HepG2 (cell line): Measurements from ENCODE around the gene TSPAN3. TPM values are rescaled to one million over a fixed set of nuclear protein-coding genes. Genes with fewer than 3 reads are reported as not detected.

Experiments used
- ATAC-seq: fragments of 200-7000 bp; cut with Tn5 transposase; 3 replicates; pipeline ENCODE4 v1.9.1; 2020; ENCODE audit warnings: mild to moderate bottlenecking, moderate library complexity
- BruUV-seq: library from RNA; stranded (reverse); fragments of 400-500 nt; replicated peaks from 2 replicates; lab custom pipeline; 2021; lab: Mats Ljungman, UMichigan
- CTCF ChIA-PET: fragments of 300-600 bp; formaldehyde crosslinking; extraction: SDS; loops from one replicate; lab custom pipeline; 2021; ENCODE audit warnings: low total read pairs, inconsistent platforms, low intra/inter-chr PET ratio; lab: Yijun Ruan, JAX
- POLR2A ChIA-PET: fragments of 350-600 bp; sonication (Branson Sonifier 250); formaldehyde crosslinking; loops from one replicate; lab custom pipeline; 2020; ENCODE audit warnings: antibody characterized with exemption, inconsistent platforms; lab: Yijun Ruan, JAX
- DNase-seq: peaks from one replicate; pipeline ENCODE4 v3.0.0-alpha.2; 2015; ENCODE audit warnings: low spot score
- FAIRE-seq: peaks from 3 replicates; lab custom pipeline; 2011; peaks lifted over from hg19 to GRCh38; lab: Jason Lieb, UNC
- H2AFZ ChIP-seq: one replicate; pipeline ENCODE4 v1.6.1; 2011; ENCODE audit warnings: low read length, inconsistent platforms
- H3K27ac ChIP-seq: fragments of 300-600 bp; 3 replicates; pipeline ENCODE4 v1.8.0; 2011; ENCODE audit warnings: mixed run types, mild to moderate bottlenecking, mixed read lengths, low read length, inconsistent platforms; ENCODE audit not compliant: insufficient read depth; ENCODE audit errors: extremely low read length
- H3K27me3 ChIP-seq, 2 experiments: fragments of 200-600 bp in 1 of 2; 2 replicates in 1 of 2; 3 replicates in 1 of 2; pipeline versions ENCODE4 v1.6.0 to v1.8.0; 2011; ENCODE audit warnings: low read length in 2 of 2, mild to moderate bottlenecking in 2 of 2, moderate library complexity in 2 of 2, inconsistent platforms in 1 of 2; ENCODE audit not compliant: insufficient read depth in 2 of 2, control insufficient read depth in 1 of 2
- H3K36me3 ChIP-seq, 2 experiments: fragments of 200-600 bp in 1 of 2; replicated peaks in 1 of 2; 2 replicates in 1 of 2; 3 replicates in 1 of 2; pipeline versions ENCODE4 v1.5.1 to v1.8.0; 2011; ENCODE audit warnings: low read length in 2 of 2, inconsistent platforms in 1 of 2; ENCODE audit not compliant: insufficient read depth in 2 of 2, control insufficient read depth in 1 of 2
- H3K4me1 ChIP-seq: 2 replicates; pipeline ENCODE4 v1.5.1; 2012; ENCODE audit warnings: low read length, inconsistent platforms; ENCODE audit not compliant: insufficient read depth
- H3K4me2 ChIP-seq: 2 replicates; pipeline ENCODE4 v1.6.0; 2011; ENCODE audit warnings: low read depth, low read length, inconsistent platforms
- H3K4me3 ChIP-seq, 3 experiments: fragments of 200-600 bp in 1 of 3; sonication (generic), shearing (Covaris generic) in 1 of 3; replicated peaks in 1 of 3; 2 replicates each; pipeline ENCODE4 v1.5.1; 2011 to 2016; ENCODE audit warnings: low read length in 3 of 3, inconsistent platforms in 2 of 3, low read depth in 2 of 3, mild to moderate bottlenecking in 2 of 3, control low read depth in 1 of 3, mixed read lengths in 1 of 3; ENCODE audit not compliant: insufficient read depth in 1 of 3
- H3K79me2 ChIP-seq: one replicate; pipeline ENCODE4 v1.6.1; 2011; ENCODE audit warnings: low read length, inconsistent platforms; ENCODE audit not compliant: insufficient read depth
- H3K9ac ChIP-seq: 2 replicates; pipeline ENCODE4 v1.6.0; 2011; ENCODE audit warnings: mild to moderate bottlenecking, low read depth, low read length, inconsistent platforms; ENCODE audit not compliant: insufficient read depth
- H3K9me3 ChIP-seq: 2 replicates; pipeline ENCODE4 v1.5.1; 2012; ENCODE audit warnings: mild to moderate bottlenecking, low read length
- H4K20me1 ChIP-seq: 2 replicates; pipeline ENCODE4 v1.6.0; 2011; ENCODE audit warnings: inconsistent platforms, mild to moderate bottlenecking, low read length, moderate library complexity; ENCODE audit not compliant: insufficient read depth
- ELF3 ChIP-seq: IDR thresholded peaks from 2 replicates; pipeline ENCODE4 v1.6.1; 2016; ENCODE audit warnings: missing genetic modification reagents, missing compliant biosample characterization
- JUNB ChIP-seq: sonication (generic); formaldehyde crosslinking; IDR thresholded peaks from 2 replicates; pipeline ENCODE4 v1.8.0; 2022; ENCODE audit warnings: missing genetic modification reagents, mild to moderate bottlenecking, borderline replicate concordance
- NFKB2 ChIP-seq: sonication (generic); formaldehyde crosslinking; IDR thresholded peaks from 2 replicates; pipeline ENCODE4 v1.4.0; 2020; ENCODE audit warnings: missing genetic modification reagents, borderline replicate concordance
- TAF15 ChIP-seq: fragments of 200-400 bp; formaldehyde crosslinking; IDR thresholded peaks from one replicate; pipeline ENCODE4 v1.6.1; 2018; ENCODE audit warnings: mild to moderate bottlenecking, low read depth, low read length; ENCODE audit not compliant: poor library complexity, severe bottlenecking
- TEAD2 ChIP-seq: sonication (generic); formaldehyde crosslinking; IDR thresholded peaks from 2 replicates; pipeline ENCODE4 v1.9.0; 2021; ENCODE audit warnings: missing genetic modification reagents
- ZBTB3 ChIP-seq: sonication (generic); formaldehyde crosslinking; IDR thresholded peaks from 2 replicates; pipeline ENCODE4 v1.4.0; 2020; ENCODE audit warnings: low read depth, mild to moderate bottlenecking, moderate library complexity, missing genetic modification reagents, borderline replicate concordance
- ZFP36 ChIP-seq: fragments of 150-350 bp; IDR thresholded peaks from 2 replicates; pipeline ENCODE4 v1.6.1; 2018; ENCODE audit warnings: borderline replicate concordance, low read length, low read depth; ENCODE audit not compliant: partially characterized antibody
- ZNF225 ChIP-seq: sonication (generic); formaldehyde crosslinking; IDR thresholded peaks from 2 replicates; pipeline ENCODE4 v1.4.0; 2020; ENCODE audit warnings: mild to moderate bottlenecking, missing genetic modification reagents
- ZNF562 ChIP-seq: sonication (generic); formaldehyde crosslinking; IDR thresholded peaks from 2 replicates; pipeline ENCODE4 v1.8.0; 2022; ENCODE audit warnings: missing genetic modification reagents, borderline replicate concordance
- WGBS: methylation state at CpG from one replicate; pipeline ENCODE4 v1.1.6; 2017; ENCODE audit warnings: low lambda C conversion rate; 5-methylcytosine and 5-hydroxymethylcytosine counted together
- in situ Hi-C: cut with HindIII; loops from 2 replicates; pipeline ENCODE4 v1.10.0; 2017; ENCODE audit warnings: low pct_unique_long_range_greater_than_20kb; ENCODE audit not compliant: extremely low pct_ligation_motif_present
- intact Hi-C: fragments of 100-400 bp; cut with micrococcal nuclease; formaldehyde crosslinking; loops from one replicate; pipeline ENCODE4 v1.10.0; 2022; ENCODE audit not compliant: unreplicated experiment
- polyA plus RNA-seq, 8 experiments: library from polyadenylated mRNA; depleted of rRNA in 3 of 8; stranded (reverse) in 7 of 8; unstranded in 1 of 8; fragments of >200 nt; fragmentation: Illumina TruSeq in 4 of 8; extraction: Trizol in 4 of 8; gene quantifications; 2 replicates each; pipeline versions ENCODE4 v1.2.1 to v1.2.3, GENCODE V29; 2011 to 2016; ENCODE audit warnings: low read depth in 4 of 8, missing spikeins in 1 of 8, mixed read lengths in 1 of 8; ENCODE audit not compliant: insufficient read depth in 1 of 8
- total RNA-seq, 5 experiments: library from RNA; depleted of rRNA; stranded (reverse); fragments of >200 nt; fragmentation: Illumina TruSeq; extraction: Trizol; gene quantifications; 2 replicates each; pipeline ENCODE4 v1.2.3, GENCODE V29; 2016; ENCODE audit warnings: low read depth in 1 of 5
- TF ChIP-seq, protein P1 (sequence below): sonication (generic); formaldehyde crosslinking; IDR thresholded peaks from 2 replicates; pipeline ENCODE4 v1.4.0; 2020; ENCODE audit warnings: missing genetic modification reagents
- TF ChIP-seq, protein P2 (sequence below): IDR thresholded peaks from 2 replicates; pipeline ENCODE4 v1.6.1; 2016; ENCODE audit warnings: low read depth

The TSPAN3 gene
- total and polyA plus RNA-seq, 2 of the 13 experiments (the other 11 are each of a cell fraction or from before 2014, with no cell fraction given): 167 to 170 TPM

GRCh38 chr15:76996076-76996525, 74.8 kb downstream of the TSPAN3 start:
- Histone ChIP-seq H2AFZ (no peak overlapping the region), H3K9ac (no peak overlapping the region), H3K4me2 (no peak overlapping the region), H4K20me1 (no peaks in the 10 kb centered on the region), H3K79me2 (no peaks in the 10 kb centered on the region), H3K27ac (no peak overlapping the region), H3K36me3 (no peaks in the 10 kb centered on the region), H3K27me3 (peaks cover 6 to 61% of the 10 kb centered on the region in 2 experiments), H3K4me3 (no peak overlapping the region), H3K9me3 (no peaks in the 10 kb centered on the region), H3K4me1 (no peaks in the 10 kb centered on the region)
- FAIRE-seq (no peak), DNase-seq (no peak), ATAC-seq (no peak)
- no peak for TF ChIP-seq ZFP36
- no peak for TF ChIP-seq ELF3 (CRISPR knock-in tag)
- no peak for TF ChIP-seq JUNB (CRISPR knock-in tag)
- no peak for TF ChIP-seq ZNF225 (CRISPR knock-in tag)
- TF ChIP-seq TEAD2: no peak
- no peak for TF ChIP-seq ZBTB3 (CRISPR knock-in tag)
- TF ChIP-seq, protein P1, sequence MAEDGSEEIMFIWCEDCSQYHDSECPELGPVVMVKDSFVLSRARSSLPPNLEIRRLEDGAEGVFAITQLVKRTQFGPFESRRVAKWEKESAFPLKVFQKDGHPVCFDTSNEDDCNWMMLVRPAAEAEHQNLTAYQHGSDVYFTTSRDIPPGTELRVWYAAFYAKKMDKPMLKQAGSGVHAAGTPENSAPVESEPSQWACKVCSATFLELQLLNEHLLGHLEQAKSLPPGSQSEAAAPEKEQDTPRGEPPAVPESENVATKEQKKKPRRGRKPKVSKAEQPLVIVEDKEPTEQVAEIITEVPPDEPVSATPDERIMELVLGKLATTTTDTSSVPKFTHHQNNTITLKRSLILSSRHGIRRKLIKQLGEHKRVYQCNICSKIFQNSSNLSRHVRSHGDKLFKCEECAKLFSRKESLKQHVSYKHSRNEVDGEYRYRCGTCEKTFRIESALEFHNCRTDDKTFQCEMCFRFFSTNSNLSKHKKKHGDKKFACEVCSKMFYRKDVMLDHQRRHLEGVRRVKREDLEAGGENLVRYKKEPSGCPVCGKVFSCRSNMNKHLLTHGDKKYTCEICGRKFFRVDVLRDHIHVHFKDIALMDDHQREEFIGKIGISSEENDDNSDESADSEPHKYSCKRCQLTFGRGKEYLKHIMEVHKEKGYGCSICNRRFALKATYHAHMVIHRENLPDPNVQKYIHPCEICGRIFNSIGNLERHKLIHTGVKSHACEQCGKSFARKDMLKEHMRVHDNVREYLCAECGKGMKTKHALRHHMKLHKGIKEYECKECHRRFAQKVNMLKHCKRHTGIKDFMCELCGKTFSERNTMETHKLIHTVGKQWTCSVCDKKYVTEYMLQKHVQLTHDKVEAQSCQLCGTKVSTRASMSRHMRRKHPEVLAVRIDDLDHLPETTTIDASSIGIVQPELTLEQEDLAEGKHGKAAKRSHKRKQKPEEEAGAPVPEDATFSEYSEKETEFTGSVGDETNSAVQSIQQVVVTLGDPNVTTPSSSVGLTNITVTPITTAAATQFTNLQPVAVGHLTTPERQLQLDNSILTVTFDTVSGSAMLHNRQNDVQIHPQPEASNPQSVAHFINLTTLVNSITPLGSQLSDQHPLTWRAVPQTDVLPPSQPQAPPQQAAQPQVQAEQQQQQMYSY (CRISPR knock-in tag): no peak
- no peak for TF ChIP-seq TAF15
- TF ChIP-seq, protein P2, sequence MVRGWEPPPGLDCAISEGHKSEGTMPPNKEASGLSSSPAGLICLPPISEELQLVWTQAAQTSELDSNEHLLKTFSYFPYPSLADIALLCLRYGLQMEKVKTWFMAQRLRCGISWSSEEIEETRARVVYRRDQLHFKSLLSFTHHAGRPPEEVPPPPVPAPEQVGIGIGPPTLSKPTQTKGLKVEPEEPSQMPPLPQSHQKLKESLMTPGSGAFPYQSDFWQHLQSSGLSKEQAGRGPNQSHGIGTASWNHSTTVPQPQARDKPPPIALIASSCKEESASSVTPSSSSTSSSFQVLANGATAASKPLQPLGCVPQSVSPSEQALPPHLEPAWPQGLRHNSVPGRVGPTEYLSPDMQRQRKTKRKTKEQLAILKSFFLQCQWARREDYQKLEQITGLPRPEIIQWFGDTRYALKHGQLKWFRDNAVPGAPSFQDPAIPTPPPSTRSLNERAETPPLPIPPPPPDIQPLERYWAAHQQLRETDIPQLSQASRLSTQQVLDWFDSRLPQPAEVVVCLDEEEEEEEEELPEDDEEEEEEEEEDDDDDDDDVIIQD (CRISPR knock-in tag): no peak
- TF ChIP-seq ZNF562 (CRISPR knock-in tag): no peak
- no peak for TF ChIP-seq NFKB2 (CRISPR knock-in tag)
- intact Hi-C loops (no loop called here), in situ Hi-C loops (no loop called here)
- WGBS: 18% methylated on average over 7 of the region's 9 CpGs
- no TSS peak for BruUV-seq
- CTCF ChIA-PET: no interaction called here
- POLR2A ChIA-PET: no interaction called here
